IPS-NIHi7 (cell line): Measurements from ENCODE around the gene BLOC1S6.

Experiments used
- DNase-seq: peaks from one replicate; pipeline ENCODE4 v3.0.0; 2012; ENCODE audit warnings: mixed read lengths; ENCODE audit errors: extremely low spot score

BLOC1S6 gene

GRCh38 chr15:45588219-45588875, 1.2 kb downstream of the BLOC1S6 start:
- DNase-seq = no peak

- DNase-seq = no peak
Observed at GRCh38 chr15:45589256-45589655, 2.1 kb downstream of the BLOC1S6 start.

GRCh38 chr15:45594319-45594718, 7.1 kb downstream of the BLOC1S6 start:
- no peak for DNase-seq

GRCh38 chr15:45594835-45595530, 7.8 kb downstream of the BLOC1S6 start:
- DNase-seq = no peak

GRCh38 chr15:45603881-45604280, 16.7 kb downstream of the BLOC1S6 start:
- DNase-seq = no peak

- DNase-seq = no peak
Observed at GRCh38 chr15:45604326-45604725, 17.1 kb downstream of the BLOC1S6 start.

GRCh38 chr15:45606413-45606812, 19.2 kb downstream of the BLOC1S6 start:
- no peak for DNase-seq

- DNase-seq = no peak
Observed at GRCh38 chr15:45606841-45607240, 19.7 kb downstream of the BLOC1S6 start.

- no peak for DNase-seq
Observed at GRCh38 chr15:45611305-45611704, 24.1 kb downstream of the BLOC1S6 start.

GRCh38 chr15:45612790-45613415, 25.7 kb downstream of the BLOC1S6 start:
- no peak for DNase-seq

- DNase-seq = no peak
Observed at GRCh38 chr15:45616901-45617323, 29.7 kb downstream of the BLOC1S6 start.

GRCh38 chr15:45618813-45619212, 31.6 kb downstream of the BLOC1S6 start:
- DNase-seq = no peak

- DNase-seq = no peak
Observed at GRCh38 chr15:45628136-45628535, 41.0 kb downstream of the BLOC1S6 start.

- no peak for DNase-seq
Observed at GRCh38 chr15:45630917-45631691, 43.9 kb downstream of the BLOC1S6 start.

- DNase-seq = no peak
Observed at GRCh38 chr15:45631776-45632175, 44.6 kb downstream of the BLOC1S6 start.

- peak; percentile 61 for DNase-seq
Observed at GRCh38 chr15:45634432-45635190, 47.4 kb downstream of the BLOC1S6 start, which contains the start of gene SQOR. Gene SQOR, plus strand, starts transcription at chr15:45635029. Its CDS starts 23,895 bp downstream, at chr15:45658924.

- DNase-seq = peak; percentile 38
Observed at GRCh38 chr15:45635191-45635638, 48.0 kb downstream of the BLOC1S6 start.

- no peak for DNase-seq
Observed at GRCh38 chr15:45635763-45636292, 48.6 kb downstream of the BLOC1S6 start.

GRCh38 chr15:45637141-45637540, 50.0 kb downstream of the BLOC1S6 start:
- no peak for DNase-seq

GRCh38 chr15:45637552-45638033, 50.4 kb downstream of the BLOC1S6 start:
- no peak for DNase-seq

GRCh38 chr15:45640616-45641015, 53.4 kb downstream of the BLOC1S6 start:
- no peak for DNase-seq
